HCT116 (cell line): ENCODE data around the gene CATSPERB. TPM values are rescaled to one million over a fixed set of nuclear protein-coding genes. Genes with fewer than 3 reads are reported as not detected.

Experiments used
- ATAC-seq: fragments of 200-7000 bp; cut with Tn5 transposase; 2 replicates; pipeline ENCODE4 v1.9.1; 2020; ENCODE audit warnings: mild to moderate bottlenecking, moderate library complexity
- BruUV-seq: library from RNA; stranded (reverse); fragments of 400-500 nt; replicated peaks from 2 replicates; lab custom pipeline; 2021; lab: Mats Ljungman, UMichigan
- CTCF ChIA-PET: fragments of 300-600 bp; sonication (Branson Sonifier 250); formaldehyde crosslinking; loops from one replicate; lab custom pipeline; 2021; ENCODE audit warnings: antibody characterized with exemption; lab: Charles Lee
- POLR2A ChIA-PET: fragments of 300-600, 350-600 bp; sonication (Branson Sonifier 250); formaldehyde crosslinking; loops from one replicate; lab custom pipeline; 2021; ENCODE audit warnings: antibody characterized with exemption; lab: Charles Lee
- RAD21 ChIA-PET, 2 experiments: fragments of 300-600 bp; sonication (Branson Sonifier 250); formaldehyde crosslinking; loops; one replicate each; lab custom pipeline; 2023; ENCODE audit warnings: low total read pairs in 2 of 2; ENCODE audit not compliant: uncharacterized antibody in 2 of 2, unreplicated experiment in 2 of 2, low non-redundant PET in 1 of 2; lab: Charles Lee
- DNase-seq: peaks from one replicate; pipeline ENCODE4 v3.0.0-alpha.2; 2010; ENCODE audit warnings: low read depth, low spot score
- H2AFZ ChIP-seq: fragments of 200-600 bp; shearing (Covaris generic), sonication (generic); 2 replicates; pipeline ENCODE4 v1.6.1; 2017; ENCODE audit warnings: low read depth, mixed run types, mixed read lengths, antibody characterized with exemption, low read length; ENCODE audit not compliant: poor library complexity, severe bottlenecking
- H3K27ac ChIP-seq: 2 replicates; pipeline ENCODE4 v1.5.1; 2012; ENCODE audit warnings: low read depth, low read length
- H3K27me3 ChIP-seq: fragments of 200-600 bp; sonication (generic); 2 replicates; pipeline ENCODE4 v1.6.1; 2016; ENCODE audit warnings: mixed run types, low read length, mixed read lengths; ENCODE audit not compliant: insufficient read depth
- H3K36me3 ChIP-seq, 2 experiments: fragments of 200-500 bp in 1 of 2; fragments of 200-600 bp in 1 of 2; sonication (Bioruptor generic) in 1 of 2; sonication (generic) in 1 of 2; 2 replicates each; pipeline versions ENCODE4 v1.5.1 to v1.6.1; 2014 to 2016; ENCODE audit warnings: low read length in 2 of 2, inconsistent platforms in 1 of 2, mixed read lengths in 1 of 2, mixed run types in 1 of 2; ENCODE audit not compliant: insufficient read depth in 2 of 2, control insufficient read depth in 1 of 2
- H3K4me1 ChIP-seq, 2 experiments: fragments of 200-600 bp in 1 of 2; sonication (generic) in 1 of 2; 2 replicates each; pipeline versions ENCODE4 v1.5.1 to v1.6.1; 2012 to 2017; ENCODE audit warnings: low read length in 2 of 2, inconsistent platforms in 1 of 2, mild to moderate bottlenecking in 1 of 2, mixed read lengths in 1 of 2, mixed run types in 1 of 2, moderate library complexity in 1 of 2; ENCODE audit not compliant: insufficient read depth in 2 of 2, control insufficient read depth in 1 of 2
- H3K4me2 ChIP-seq: fragments of 200-600 bp; sonication (generic); 2 replicates; pipeline ENCODE4 v1.6.1; 2017; ENCODE audit warnings: mixed run types, low read length, mixed read lengths
- H3K4me3 ChIP-seq, 2 experiments: fragments of 200-600 bp in 1 of 2; sonication (generic) in 1 of 2; replicated peaks in 1 of 2; 2 replicates each; pipeline ENCODE4 v1.5.1; 2011 to 2016; ENCODE audit warnings: low read length in 2 of 2, control low read depth in 1 of 2, low read depth in 1 of 2, mild to moderate bottlenecking in 1 of 2, mixed read lengths in 1 of 2, mixed run types in 1 of 2
- H3K79me2 ChIP-seq: fragments of 200-600 bp; sonication (generic); 2 replicates; pipeline ENCODE4 v1.6.1; 2017; ENCODE audit warnings: mild to moderate bottlenecking, mixed run types, low read length, moderate library complexity, mixed read lengths; ENCODE audit not compliant: insufficient read depth
- H3K9ac ChIP-seq: fragments of 200-600 bp; sonication (generic); 2 replicates; pipeline ENCODE4 v1.6.1; 2016; ENCODE audit warnings: low read length, mixed read lengths
- H3K9me2 ChIP-seq: fragments of 200-600 bp; sonication (generic), shearing (Covaris generic); 2 replicates; pipeline ENCODE4 v1.6.1; 2017; ENCODE audit warnings: mixed run types, mild to moderate bottlenecking, moderate library complexity; ENCODE audit not compliant: insufficient read depth
- H3K9me3 ChIP-seq, 2 experiments: fragments of 200-500 bp in 1 of 2; fragments of 200-600 bp in 1 of 2; sonication (Bioruptor generic) in 1 of 2; sonication (generic) in 1 of 2; 2 replicates each; pipeline ENCODE4 v1.6.1; 2014 to 2017; ENCODE audit warnings: low read length in 2 of 2, mixed read lengths in 2 of 2, inconsistent platforms in 1 of 2, low read depth in 1 of 2, mild to moderate bottlenecking in 1 of 2, mixed run types in 1 of 2, moderate library complexity in 1 of 2; ENCODE audit not compliant: control insufficient read depth in 1 of 2, insufficient read depth in 1 of 2
- H4K20me1 ChIP-seq: fragments of 200-600 bp; sonication (generic), shearing (Covaris generic); 2 replicates; pipeline ENCODE4 v1.6.1; 2017; ENCODE audit warnings: mixed run types, mild to moderate bottlenecking, moderate library complexity; ENCODE audit not compliant: insufficient read depth
- CBX3 ChIP-seq: IDR thresholded peaks from 2 replicates; pipeline ENCODE4 v1.6.1; 2012; ENCODE audit warnings: low read depth
- CEBPB ChIP-seq: IDR thresholded peaks from 2 replicates; pipeline ENCODE4 v1.6.1; 2012; ENCODE audit warnings: low read depth
- EGR1 ChIP-seq: IDR thresholded peaks from 2 replicates; pipeline ENCODE4 v1.6.1; 2012; ENCODE audit warnings: low read depth
- ELF1 ChIP-seq: IDR thresholded peaks from 2 replicates; pipeline ENCODE4 v1.6.1; 2012; ENCODE audit warnings: low read depth, borderline replicate concordance
- EZH2phosphoT487 ChIP-seq: fragments of 200-600 bp; IDR thresholded peaks from 2 replicates; pipeline ENCODE4 v1.6.1; 2018; ENCODE audit warnings: antibody characterized with exemption, borderline replicate concordance
- FOSL1 ChIP-seq: IDR thresholded peaks from 2 replicates; pipeline ENCODE4 v1.6.1; 2012; ENCODE audit warnings: low read depth
- POLR2A ChIP-seq: IDR thresholded peaks from 2 replicates; pipeline ENCODE4 v1.7.0; 2011; ENCODE audit warnings: borderline replicate concordance; ENCODE audit not compliant: insufficient read depth, insufficient read length; ENCODE audit errors: extremely low read depth
- SIN3A ChIP-seq: IDR thresholded peaks from 2 replicates; pipeline ENCODE4 v1.6.1; 2012; ENCODE audit warnings: low read depth
- SP1 ChIP-seq: IDR thresholded peaks from 2 replicates; pipeline ENCODE4 v1.6.1; 2012; ENCODE audit warnings: low read depth
- YY1 ChIP-seq: IDR thresholded peaks from 2 replicates; pipeline ENCODE4 v1.6.1; 2011; ENCODE audit warnings: low read length, low read depth, moderate library complexity, mild to moderate bottlenecking; ENCODE audit not compliant: insufficient replicate concordance; ENCODE audit errors: extremely low read depth
- ZFX ChIP-seq: fragments of 450-650 bp; IDR thresholded peaks from 2 replicates; pipeline ENCODE4 v1.6.1; 2017
- ZNF274 ChIP-seq: fragments of 200-500 bp; sonication (Bioruptor generic); IDR thresholded peaks from 2 replicates; pipeline ENCODE4 v1.6.1; 2014; ENCODE audit warnings: mild to moderate bottlenecking, low read depth, low read length, inconsistent platforms
- intact Hi-C: fragments of 100-400 bp; cut with micrococcal nuclease; formaldehyde crosslinking; loops from 2 replicates; pipeline ENCODE4 v1.10.0; 2022
- total RNA-seq: library from RNA; stranded (reverse); gene quantifications from one replicate; pipeline ENCODE4 v1.2.1, GENCODE V29; 2021; ENCODE audit not compliant: unreplicated experiment
- TF ChIP-seq, protein P1 (sequence below), 3 experiments: fragments of 200-600 bp in 1 of 3; sonication (generic) in 1 of 3; IDR thresholded peaks in 2 of 3; conservative IDR thresholded peaks in 1 of 3; 2 replicates each; pipeline ENCODE4 v1.5.1; 2012 to 2017; ENCODE audit warnings: low read depth in 2 of 3, low read length in 2 of 3, antibody characterized with exemption in 1 of 3, borderline replicate concordance in 1 of 3, control low read depth in 1 of 3, mild to moderate bottlenecking in 1 of 3, mixed read lengths in 1 of 3, mixed run types in 1 of 3, moderate library complexity in 1 of 3; ENCODE audit not compliant: insufficient read depth in 1 of 3
- TF ChIP-seq, protein P2 (sequence below): IDR thresholded peaks from 2 replicates; pipeline ENCODE4 v1.6.1; 2011; ENCODE audit warnings: mild to moderate bottlenecking, low read length, moderate library complexity; ENCODE audit not compliant: insufficient replicate concordance; ENCODE audit errors: extremely low read depth
- TF ChIP-seq, protein P3 (sequence below): IDR thresholded peaks from 2 replicates; pipeline ENCODE4 v1.6.1; 2012
- TF ChIP-seq, protein P4 (sequence below): IDR thresholded peaks from 2 replicates; pipeline ENCODE4 v1.6.1; 2012

The CATSPERB gene
- total RNA-seq, 1 experiment from 2014 or later: 0.74 TPM

DNA sequence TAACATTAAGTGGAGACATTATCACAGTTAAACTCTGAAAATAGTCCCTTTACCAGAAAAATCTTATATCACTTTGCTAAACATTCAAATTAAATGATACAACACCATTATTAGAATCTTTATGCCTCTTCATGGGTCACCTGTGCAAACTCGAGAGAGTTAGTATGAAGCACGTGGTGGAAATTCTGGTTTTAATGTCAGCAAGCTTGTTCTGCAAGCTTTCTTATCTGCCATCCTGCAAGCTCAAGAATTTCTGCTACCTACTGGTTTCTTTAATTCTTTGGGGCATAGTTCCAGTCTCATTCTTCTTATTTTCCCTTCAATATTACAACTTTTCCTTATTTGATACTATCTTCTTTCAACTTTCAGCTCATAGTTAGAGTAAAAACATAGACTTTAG is 868 bp downstream of the CATSPERB start:
- intact Hi-C loops: no loop called here
- Histone ChIP-seq H3K9ac (no peak overlapping the region), H2AFZ (no peak overlapping the region), H4K20me1 (no peaks in the 10 kb centered on the region), H3K9me2 (no peaks in the 10 kb centered on the region), H3K36me3 (no peaks in the 10 kb centered on the region), H3K4me1 (no peaks in the 10 kb centered on the region), H3K79me2 (no peaks in the 10 kb centered on the region), H3K4me2 (no peak overlapping the region), H3K9me3 (no peaks in the 10 kb centered on the region), H3K27me3 (no peaks in the 10 kb centered on the region), H3K4me3 (no peak overlapping the region), H3K27ac (no peak overlapping the region)
- TF ChIP-seq, protein P1, sequence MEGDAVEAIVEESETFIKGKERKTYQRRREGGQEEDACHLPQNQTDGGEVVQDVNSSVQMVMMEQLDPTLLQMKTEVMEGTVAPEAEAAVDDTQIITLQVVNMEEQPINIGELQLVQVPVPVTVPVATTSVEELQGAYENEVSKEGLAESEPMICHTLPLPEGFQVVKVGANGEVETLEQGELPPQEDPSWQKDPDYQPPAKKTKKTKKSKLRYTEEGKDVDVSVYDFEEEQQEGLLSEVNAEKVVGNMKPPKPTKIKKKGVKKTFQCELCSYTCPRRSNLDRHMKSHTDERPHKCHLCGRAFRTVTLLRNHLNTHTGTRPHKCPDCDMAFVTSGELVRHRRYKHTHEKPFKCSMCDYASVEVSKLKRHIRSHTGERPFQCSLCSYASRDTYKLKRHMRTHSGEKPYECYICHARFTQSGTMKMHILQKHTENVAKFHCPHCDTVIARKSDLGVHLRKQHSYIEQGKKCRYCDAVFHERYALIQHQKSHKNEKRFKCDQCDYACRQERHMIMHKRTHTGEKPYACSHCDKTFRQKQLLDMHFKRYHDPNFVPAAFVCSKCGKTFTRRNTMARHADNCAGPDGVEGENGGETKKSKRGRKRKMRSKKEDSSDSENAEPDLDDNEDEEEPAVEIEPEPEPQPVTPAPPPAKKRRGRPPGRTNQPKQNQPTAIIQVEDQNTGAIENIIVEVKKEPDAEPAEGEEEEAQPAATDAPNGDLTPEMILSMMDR (IDR thresholded peaks at IDR 0.05 in 2 of 3, conservative IDR thresholded peaks at IDR 0.05 in 1 of 3; ENCODE audit: borderline replicate concordance in 1 of 3, insufficient read depth in 1 of 3, low read depth in 2 of 3, low read length in 2 of 3): no peak
- TF ChIP-seq, protein P2, sequence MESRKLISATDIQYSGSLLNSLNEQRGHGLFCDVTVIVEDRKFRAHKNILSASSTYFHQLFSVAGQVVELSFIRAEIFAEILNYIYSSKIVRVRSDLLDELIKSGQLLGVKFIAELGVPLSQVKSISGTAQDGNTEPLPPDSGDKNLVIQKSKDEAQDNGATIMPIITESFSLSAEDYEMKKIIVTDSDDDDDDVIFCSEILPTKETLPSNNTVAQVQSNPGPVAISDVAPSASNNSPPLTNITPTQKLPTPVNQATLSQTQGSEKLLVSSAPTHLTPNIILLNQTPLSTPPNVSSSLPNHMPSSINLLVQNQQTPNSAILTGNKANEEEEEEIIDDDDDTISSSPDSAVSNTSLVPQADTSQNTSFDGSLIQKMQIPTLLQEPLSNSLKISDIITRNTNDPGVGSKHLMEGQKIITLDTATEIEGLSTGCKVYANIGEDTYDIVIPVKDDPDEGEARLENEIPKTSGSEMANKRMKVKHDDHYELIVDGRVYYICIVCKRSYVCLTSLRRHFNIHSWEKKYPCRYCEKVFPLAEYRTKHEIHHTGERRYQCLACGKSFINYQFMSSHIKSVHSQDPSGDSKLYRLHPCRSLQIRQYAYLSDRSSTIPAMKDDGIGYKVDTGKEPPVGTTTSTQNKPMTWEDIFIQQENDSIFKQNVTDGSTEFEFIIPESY: no peak
- no peak for TF ChIP-seq EGR1
- no peak for TF ChIP-seq EZH2phosphoT487
- TF ChIP-seq YY1: no peak
- TF ChIP-seq POLR2A: no peak
- no peak for TF ChIP-seq ZFX
- TF ChIP-seq CBX3: no peak
- no peak for TF ChIP-seq CEBPB
- TF ChIP-seq SIN3A: no peak
- no peak for TF ChIP-seq ELF1
- TF ChIP-seq SP1: no peak
- no peak for TF ChIP-seq FOSL1
- TF ChIP-seq, protein P3, sequence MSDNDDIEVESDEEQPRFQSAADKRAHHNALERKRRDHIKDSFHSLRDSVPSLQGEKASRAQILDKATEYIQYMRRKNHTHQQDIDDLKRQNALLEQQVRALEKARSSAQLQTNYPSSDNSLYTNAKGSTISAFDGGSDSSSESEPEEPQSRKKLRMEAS: no peak
- no peak for TF ChIP-seq ZNF274
- TF ChIP-seq, protein P4, sequence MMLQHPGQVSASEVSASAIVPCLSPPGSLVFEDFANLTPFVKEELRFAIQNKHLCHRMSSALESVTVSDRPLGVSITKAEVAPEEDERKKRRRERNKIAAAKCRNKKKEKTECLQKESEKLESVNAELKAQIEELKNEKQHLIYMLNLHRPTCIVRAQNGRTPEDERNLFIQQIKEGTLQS: no peak
- ChIA-PET RAD21 (no interaction called here), POLR2A (no interaction called here), CTCF (no interaction called here)
- no TSS peak for BruUV-seq
- DNase-seq (no peak), ATAC-seq (no peak)
